ENCODE data around the gene OR2F2. TPM values are rescaled to one million over a fixed set of nuclear protein-coding genes. Genes with fewer than 3 reads are reported as not detected.

The OR2F2 gene, protein sequence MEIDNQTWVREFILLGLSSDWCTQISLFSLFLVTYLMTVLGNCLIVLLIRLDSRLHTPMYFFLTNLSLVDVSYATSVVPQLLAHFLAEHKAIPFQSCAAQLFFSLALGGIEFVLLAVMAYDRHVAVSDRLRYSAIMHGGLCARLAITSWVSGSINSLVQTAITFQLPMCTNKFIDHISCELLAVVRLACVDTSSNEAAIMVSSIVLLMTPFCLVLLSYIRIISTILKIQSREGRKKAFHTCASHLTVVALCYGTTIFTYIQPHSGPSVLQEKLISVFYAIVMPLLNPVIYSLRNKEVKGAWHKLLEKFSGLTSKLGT
- not detected in 2 replicates for total RNA-seq

GRCh38 chr7:143934526-143935325 is at the start of gene OR2F2:
Gene OR2F2 (plus strand): TSS chr7:143935233. CDS start chr7:143935233, 0 bp downstream.

GRCh38 chr7:143901668-143902331 is 33.2 kb upstream of the OR2F2 start, which contains the start of gene TCAF1:
Gene TCAF1 (minus strand): TSS chr7:143902176. CDS start chr7:143876608, 25,568 bp downstream.

GRCh38 chr7:143954544-143954943 is 19.5 kb downstream of the OR2F2 start, which contains the start of gene OR2F1:
Gene OR2F1 (plus strand): TSS chr7:143954844. CDS start chr7:143959971, 5,127 bp downstream.

Other genes starting within 250 kb of the OR2F2 start
- under 0.01 TPM in 1 of 2 replicates, not detected in the other for gene CTAGE6, start 177.5 kb upstream of the OR2F2 start, total RNA-seq
- gene TCAF1, start 33.1 kb upstream of the OR2F2 start, total RNA-seq: 56.9 and 147 TPM in 2 replicates
- gene OR2F1, start 19.6 kb downstream of the OR2F2 start, total RNA-seq: not detected in 2 replicates
- not detected in 2 replicates for gene OR6B1, start 65.1 kb downstream of the OR2F2 start, total RNA-seq
- not detected in 2 replicates for gene OR2A5, start 113.7 kb downstream of the OR2F2 start, total RNA-seq
- not detected in 2 replicates for gene OR2A25, start 134.6 kb downstream of the OR2F2 start, total RNA-seq
- gene OR2A12, start 151.0 kb downstream of the OR2F2 start, total RNA-seq: not detected in 2 replicates
- gene OR2A2, start 174.3 kb downstream of the OR2F2 start, total RNA-seq: not detected in 2 replicates
- gene OR2A14, start 187.9 kb downstream of the OR2F2 start, total RNA-seq: not detected in 2 replicates
- gene CTAGE4, start 248.2 kb downstream of the OR2F2 start, total RNA-seq: 0.72 TPM in 1 of 2 replicates, not detected in the other

All from epithelial cell of alveolus of lung (primary cell).